Fibroblast of skin of right quadriceps (primary cell): Measurements from ENCODE around the gene RRAGA.
"Not testable (repeated sequence)": the region's sequence is repeated elsewhere in the genome, so short reads cannot be mapped to it uniquely, and the experiment has no call there.

Source experiments
- DNase-seq: peaks from one replicate; pipeline ENCODE4 v3.0.0-alpha.2; 2013

Gene RRAGA

GRCh38 chr9:19048966-19049916 lies at the start of gene RRAGA:
TSS of gene RRAGA (plus strand) at chr9:19049427. CDS start at chr9:19049660, 233 bp downstream.
- DNase-seq = peak; percentile 98

GRCh38 chr9:19000133-19000532 lies 49.1 kb upstream of the RRAGA start:
- no peak for DNase-seq

- DNase-seq = no peak
Measured at GRCh38 chr9:19009391-19009965, 39.7 kb upstream of the RRAGA start.

- DNase-seq = no peak
Measured at GRCh38 chr9:19018201-19018600, 31.0 kb upstream of the RRAGA start.

GRCh38 chr9:19020886-19021455 lies 28.3 kb upstream of the RRAGA start:
- no peak for DNase-seq

- DNase-seq = not testable (repeated sequence)
Measured at GRCh38 chr9:19021649-19022048, 27.6 kb upstream of the RRAGA start.

- DNase-seq = no peak
Measured at GRCh38 chr9:19022206-19022605, 27.0 kb upstream of the RRAGA start.

- no peak for DNase-seq
Measured at GRCh38 chr9:19023078-19023477, 26.1 kb upstream of the RRAGA start.

GRCh38 chr9:19026375-19026774 lies 22.9 kb upstream of the RRAGA start:
- DNase-seq = no peak

- no peak for DNase-seq
Measured at GRCh38 chr9:19027825-19028224, 21.4 kb upstream of the RRAGA start.

GRCh38 chr9:19028835-19029451 lies 20.3 kb upstream of the RRAGA start:
- peak; percentile 64 for DNase-seq

GRCh38 chr9:19030899-19031298 lies 18.3 kb upstream of the RRAGA start:
- DNase-seq = no peak

GRCh38 chr9:19032406-19032805 lies 16.8 kb upstream of the RRAGA start:
- DNase-seq = no peak

- no peak for DNase-seq
Measured at GRCh38 chr9:19033015-19033414, 16.2 kb upstream of the RRAGA start, which contains the start of gene SAXO1. TSS of gene SAXO1 (minus strand) at chr9:19033209. CDS start at chr9:19032908, 301 bp downstream.

- DNase-seq = no peak
Measured at GRCh38 chr9:19036611-19037010, 12.6 kb upstream of the RRAGA start.

- peak; percentile 42 for DNase-seq
Measured at GRCh38 chr9:19049917-19050636, 850 bp downstream of the RRAGA start.

- no peak for DNase-seq
Measured at GRCh38 chr9:19050637-19051591, 1.7 kb downstream of the RRAGA start.

- no peak for DNase-seq
Measured at GRCh38 chr9:19057033-19057432, 7.8 kb downstream of the RRAGA start.

GRCh38 chr9:19074229-19074628 lies 25.0 kb downstream of the RRAGA start:
- DNase-seq = no peak

- DNase-seq = no peak
Measured at GRCh38 chr9:19074836-19075235, 25.6 kb downstream of the RRAGA start.

GRCh38 chr9:19085295-19085694 lies 36.1 kb downstream of the RRAGA start:
- peak; percentile 13 for DNase-seq
